Skeletal muscle tissue (tissue), 4 donors: ENCODE measurements around the gene SYNGR2. TPM values are rescaled to one million over a fixed set of nuclear protein-coding genes. Genes with fewer than 3 reads are reported as not detected.

ENCODE experiments used
- H3K27ac ChIP-seq: one replicate; pipeline ENCODE4 v1.7.0; 2013; ENCODE audit warnings: mild to moderate bottlenecking, low read depth, low read length, inconsistent platforms
- H3K27me3 ChIP-seq, 3 donors: one replicate each; pipeline ENCODE4 v1.7.0; 2013; ENCODE audit warnings: low read length in 3 of 3; ENCODE audit not compliant: control insufficient read depth in 3 of 3, insufficient read depth in 3 of 3
- H3K36me3 ChIP-seq, 3 donors: one replicate each; pipeline ENCODE4 v1.7.0; 2013; ENCODE audit warnings: low read length in 3 of 3; ENCODE audit not compliant: control insufficient read depth in 3 of 3, insufficient read depth in 3 of 3
- H3K4me1 ChIP-seq, 3 donors: one replicate each; pipeline ENCODE4 v1.7.0; 2013; ENCODE audit warnings: low read length in 3 of 3, mild to moderate bottlenecking in 3 of 3; ENCODE audit not compliant: control insufficient read depth in 3 of 3, insufficient read depth in 3 of 3
- H3K4me3 ChIP-seq, 3 donors: one replicate each; pipeline ENCODE4 v1.7.0; 2013; ENCODE audit warnings: low read length in 3 of 3
- H3K9ac ChIP-seq, 3 donors: one replicate each; pipeline ENCODE4 v1.7.0; 2013; ENCODE audit warnings: low read length in 3 of 3, mild to moderate bottlenecking in 3 of 3, moderate library complexity in 2 of 3, low read depth in 1 of 3
- H3K9me3 ChIP-seq, 3 donors: one replicate each; pipeline ENCODE4 v1.7.0; 2013; ENCODE audit warnings: low read length in 3 of 3; ENCODE audit not compliant: control insufficient read depth in 3 of 3
- total RNA-seq: library from RNA; depleted of rRNA; stranded (reverse); fragments of >200 nt; gene quantifications from one replicate; pipeline ENCODE4 v1.2.3, GENCODE V29; 2014
- donor health status: Osteomylitis.

Gene SYNGR2
- total RNA-seq, 1 donor from 2014 or later: 34.4 TPM

- H3K4me1 ChIP-seq: peaks cover 24 to 41% (median 39%) of the 10 kb centered on the region in 3 donors
- no peaks in the 10 kb centered on the region for H3K9me3 ChIP-seq
- H3K4me3 ChIP-seq: no peak overlapping the region
- peaks cover 0 to 19% (median 11%) of the 10 kb centered on the region in 3 donors for H3K27me3 ChIP-seq
- peaks cover 0 to 2% (median 0%) of the 10 kb centered on the region in 3 donors for H3K36me3 ChIP-seq
- H3K9ac ChIP-seq: no peak overlapping the region
- H3K27ac ChIP-seq: no peak overlapping the region
Observed at GRCh38 chr17:78124836-78125137, 43.6 kb upstream of the SYNGR2 start.

- Histone ChIP-seq H3K9ac (peak overlapping the region in 1 of 3 donors; percentile 25), H3K4me3 (no peak overlapping the region), H3K4me1 (peaks cover 26 to 46% (median 41%) of the 10 kb centered on the region in 3 donors), H3K27me3 (peaks cover 1 to 20% (median 11%) of the 10 kb centered on the region in 3 donors), H3K36me3 (peaks cover 0 to 2% (median 0%) of the 10 kb centered on the region in 3 donors), H3K27ac (peak overlapping the region; percentile 44), H3K9me3 (no peaks in the 10 kb centered on the region)
Observed at GRCh38 chr17:78125138-78125913, 43.1 kb upstream of the SYNGR2 start.

GRCh38 chr17:78125976-78126894 is 42.1 kb upstream of the SYNGR2 start:
- H3K4me1 ChIP-seq: peaks cover 26 to 50% (median 43%) of the 10 kb centered on the region in 3 donors
- no peak overlapping the region for H3K4me3 ChIP-seq
- peak overlapping the region in 1 of 3 donors; percentile 25 for H3K9ac ChIP-seq
- H3K9me3 ChIP-seq: no peaks in the 10 kb centered on the region
- peaks cover 10 to 29% (median 19%) of the 10 kb centered on the region in 3 donors for H3K27me3 ChIP-seq
- peak overlapping the region; percentile 54 for H3K27ac ChIP-seq
- H3K36me3 ChIP-seq: peaks cover 0 to 2% (median 0%) of the 10 kb centered on the region in 3 donors

GRCh38 chr17:78126895-78127238 is 41.5 kb upstream of the SYNGR2 start:
- peaks cover 0 to 2% (median 0%) of the 10 kb centered on the region in 3 donors for H3K36me3 ChIP-seq
- H3K4me1 ChIP-seq: peaks cover 26 to 50% (median 43%) of the 10 kb centered on the region in 3 donors
- peak overlapping the region; percentile 54 for H3K27ac ChIP-seq
- H3K9ac ChIP-seq: peak overlapping the region in 2 of 3 donors; percentile 29 to 68
- no peaks in the 10 kb centered on the region for H3K9me3 ChIP-seq
- H3K27me3 ChIP-seq: peaks cover 15 to 32% (median 19%) of the 10 kb centered on the region in 3 donors
- peak overlapping the region in 2 of 3 donors; percentile 56 to 60 for H3K4me3 ChIP-seq

GRCh38 chr17:78127239-78127887 is 41.0 kb upstream of the SYNGR2 start:
- Histone ChIP-seq H3K4me3 (peak overlapping the region; percentile 56 to 65 (median 60)), H3K36me3 (peaks cover 0 to 2% (median 0%) of the 10 kb centered on the region in 3 donors), H3K4me1 (peaks cover 26 to 51% (median 43%) of the 10 kb centered on the region in 3 donors), H3K27me3 (peaks cover 15 to 34% (median 19%) of the 10 kb centered on the region in 3 donors), H3K27ac (peak overlapping the region; percentile 54), H3K9ac (peak overlapping the region in 2 of 3 donors; percentile 29 to 68), H3K9me3 (no peaks in the 10 kb centered on the region)

- Histone ChIP-seq H3K4me1 (peaks cover 26 to 55% (median 43%) of the 10 kb centered on the region in 3 donors), H3K27me3 (peaks cover 15 to 36% (median 19%) of the 10 kb centered on the region in 3 donors), H3K36me3 (peaks cover 0 to 1% (median 0%) of the 10 kb centered on the region in 3 donors), H3K27ac (peak overlapping the region; percentile 54), H3K9ac (peak overlapping the region in 2 of 3 donors; percentile 15 to 70), H3K4me3 (peak overlapping the region; percentile 60 to 67 (median 65)), H3K9me3 (no peaks in the 10 kb centered on the region)
Observed at GRCh38 chr17:78127888-78128550, 40.4 kb upstream of the SYNGR2 start.

GRCh38 chr17:78128551-78129350 is 39.6 kb upstream of the SYNGR2 start, which contains the start of gene TMC6:
TSS of gene TMC6 (minus strand) at chr17:78128755. CDS start at chr17:78126832, 1,923 bp downstream.
- H3K36me3 ChIP-seq: no peaks in the 10 kb centered on the region
- peak within 1 kb of the TSS; percentile 54 for H3K27ac ChIP-seq
- peaks cover 26 to 55% (median 44%) of the 10 kb centered on the region in 3 donors for H3K4me1 ChIP-seq
- peak within 1 kb of the TSS in 2 of 3 donors; percentile 15 to 70 for H3K9ac ChIP-seq
- peak within 1 kb of the TSS; percentile 60 to 67 (median 65) for H3K4me3 ChIP-seq
- no peaks in the 10 kb centered on the region for H3K9me3 ChIP-seq
- peaks cover 17 to 36% (median 25%) of the 10 kb centered on the region in 3 donors for H3K27me3 ChIP-seq

GRCh38 chr17:78129351-78130089 is 38.9 kb upstream of the SYNGR2 start:
- Histone ChIP-seq H3K4me3 (no peak overlapping the region), H3K27me3 (peaks cover 24 to 40% (median 32%) of the 10 kb centered on the region in 3 donors), H3K27ac (no peak overlapping the region)

More at GRCh38 chr17:78129351-78130089, 38.9 kb upstream of the SYNGR2 start:
- no peak overlapping the region for H3K9ac ChIP-seq
- H3K36me3 ChIP-seq: no peaks in the 10 kb centered on the region
- peaks cover 26 to 58% (median 45%) of the 10 kb centered on the region in 3 donors for H3K4me1 ChIP-seq
- H3K9me3 ChIP-seq: no peaks in the 10 kb centered on the region
